ENCODE data around the gene AFAP1L1. TPM values are rescaled to one million over a fixed set of nuclear protein-coding genes. Genes with fewer than 3 reads are reported as not detected.

AFAP1L1 gene
- total RNA-seq, 1 donor from 2014 or later: 8.3 TPM

- Histone ChIP-seq H3K36me3 (ENCODE audit: insufficient read depth, low read length) (peaks cover 5% of the 10 kb centered on the region), H3K4me3 (ENCODE audit: insufficient read depth, low read depth, low read length) (no peak overlapping the region), H3K79me2 (ENCODE audit: insufficient read depth, low read length) (no peaks in the 10 kb centered on the region), H4K20me1 (ENCODE audit: insufficient read depth, low read length) (no peaks in the 10 kb centered on the region), H3K9me3 (ENCODE audit: insufficient read depth, low read depth, low read length) (no peaks in the 10 kb centered on the region), H3K27ac (ENCODE audit: low read depth, low read length) (no peak overlapping the region), H3K4me2 (ENCODE audit: low read length) (peak overlapping the region; percentile 24), H3K4me1 (ENCODE audit: insufficient read depth, low read length) (peaks cover 15% of the 10 kb centered on the region), H3K9ac (ENCODE audit: low read length) (no peak overlapping the region), H3K27me3 (ENCODE audit: insufficient read depth, low read length) (no peaks in the 10 kb centered on the region), H2AFZ (ENCODE audit: low read depth, low read length) (no peak overlapping the region)
- no peaks in the 10 kb centered on the region for H3K36me3 Mint-ChIP-seq (ENCODE audit: low read depth, unreplicated experiment)
- peaks cover 14% of the 10 kb centered on the region for H3K27me3 Mint-ChIP-seq (ENCODE audit: low read depth, unreplicated experiment)
- FAIRE-seq (peak; percentile 66), DNase-seq (ENCODE audit: low read depth) (peak; percentile 74)
- H3K4me3 Mint-ChIP-seq (ENCODE audit: unreplicated experiment): no peak overlapping the region
- peak; percentile 89 for TF ChIP-seq CTCF (IDR thresholded peaks at IDR 0.05; ENCODE audit: insufficient read depth, low read depth, low read length)
- no peak for TF ChIP-seq EZH2 (IDR thresholded peaks at IDR 0.05; ENCODE audit: insufficient read depth, low read length)
- no peaks in the 10 kb centered on the region for H3K9me3 Mint-ChIP-seq (ENCODE audit: unreplicated experiment)
- H3K27ac Mint-ChIP-seq (ENCODE audit: unreplicated experiment): no peak overlapping the region
- peaks cover 12% of the 10 kb centered on the region for H3K4me1 Mint-ChIP-seq (ENCODE audit: low read depth, unreplicated experiment)
These were observed 42.9 kb upstream of the AFAP1L1 start for GRCh38 chr5:149228618-149229297.

GRCh38 chr5:149229298-149229937 lies 42.2 kb upstream of the AFAP1L1 start:
- Mint-ChIP-seq H3K4me3 (ENCODE audit: unreplicated experiment) (no peak overlapping the region), H3K4me1 (ENCODE audit: low read depth, unreplicated experiment) (peaks cover 12% of the 10 kb centered on the region), H3K27ac (ENCODE audit: unreplicated experiment) (no peak overlapping the region), H3K36me3 (ENCODE audit: low read depth, unreplicated experiment) (no peaks in the 10 kb centered on the region), H3K9me3 (ENCODE audit: unreplicated experiment) (no peaks in the 10 kb centered on the region), H3K27me3 (ENCODE audit: low read depth, unreplicated experiment) (peaks cover 20% of the 10 kb centered on the region)
- Histone ChIP-seq H3K4me1 (ENCODE audit: insufficient read depth, low read length) (peaks cover 15% of the 10 kb centered on the region), H4K20me1 (ENCODE audit: insufficient read depth, low read length) (no peaks in the 10 kb centered on the region), H3K4me3 (ENCODE audit: insufficient read depth, low read depth, low read length) (no peak overlapping the region), H3K4me2 (ENCODE audit: low read length) (no peak overlapping the region), H3K9ac (ENCODE audit: low read length) (no peak overlapping the region), H2AFZ (ENCODE audit: low read depth, low read length) (no peak overlapping the region), H3K79me2 (ENCODE audit: insufficient read depth, low read length) (no peaks in the 10 kb centered on the region), H3K27ac (ENCODE audit: low read depth, low read length) (no peak overlapping the region), H3K36me3 (ENCODE audit: insufficient read depth, low read length) (peaks cover 5% of the 10 kb centered on the region), H3K27me3 (ENCODE audit: insufficient read depth, low read length) (no peaks in the 10 kb centered on the region), H3K9me3 (ENCODE audit: insufficient read depth, low read depth, low read length) (no peaks in the 10 kb centered on the region)
- no peak for FAIRE-seq
- DNase-seq (ENCODE audit: low read depth): no peak
- no peak for TF ChIP-seq CTCF (IDR thresholded peaks at IDR 0.05; ENCODE audit: insufficient read depth, low read depth, low read length)
- no peak for TF ChIP-seq EZH2 (IDR thresholded peaks at IDR 0.05; ENCODE audit: insufficient read depth, low read length)

- H3K36me3 ChIP-seq (ENCODE audit: insufficient read depth, low read length): peaks cover 8% of the 10 kb centered on the region
These were observed 35.8 kb upstream of the AFAP1L1 start for GRCh38 chr5:149235841-149236240.

More at GRCh38 chr5:149235841-149236240, 35.8 kb upstream of the AFAP1L1 start:
- FAIRE-seq: no peak
- peaks cover 1% of the 10 kb centered on the region for H3K9me3 Mint-ChIP-seq (ENCODE audit: unreplicated experiment)
- no peak overlapping the region for H3K4me3 Mint-ChIP-seq (ENCODE audit: unreplicated experiment)
- no peak for DNase-seq (ENCODE audit: low read depth)
- no peak overlapping the region for H3K9ac ChIP-seq (ENCODE audit: low read length)
- peaks cover 59% of the 10 kb centered on the region for H3K27me3 Mint-ChIP-seq (ENCODE audit: low read depth, unreplicated experiment)
- no peak overlapping the region for H3K4me2 ChIP-seq (ENCODE audit: low read length)
- peaks cover 3% of the 10 kb centered on the region for H3K36me3 Mint-ChIP-seq (ENCODE audit: low read depth, unreplicated experiment)
- TF ChIP-seq EZH2 (IDR thresholded peaks at IDR 0.05; ENCODE audit: insufficient read depth, low read length) (no peak), CTCF (IDR thresholded peaks at IDR 0.05; ENCODE audit: insufficient read depth, low read depth, low read length) (no peak)
- H3K4me1 Mint-ChIP-seq (ENCODE audit: low read depth, unreplicated experiment): no peaks in the 10 kb centered on the region
- no peaks in the 10 kb centered on the region for H3K27me3 ChIP-seq (ENCODE audit: insufficient read depth, low read length)
- no peak overlapping the region for H2AFZ ChIP-seq (ENCODE audit: low read depth, low read length)
- H3K27ac ChIP-seq (ENCODE audit: low read depth, low read length): no peak overlapping the region
- no peaks in the 10 kb centered on the region for H4K20me1 ChIP-seq (ENCODE audit: insufficient read depth, low read length)
- H3K4me1 ChIP-seq (ENCODE audit: insufficient read depth, low read length): no peaks in the 10 kb centered on the region
- H3K4me3 ChIP-seq (ENCODE audit: insufficient read depth, low read depth, low read length): no peak overlapping the region
- no peaks in the 10 kb centered on the region for H3K79me2 ChIP-seq (ENCODE audit: insufficient read depth, low read length)
- no peak overlapping the region for H3K27ac Mint-ChIP-seq (ENCODE audit: unreplicated experiment)
- no peaks in the 10 kb centered on the region for H3K9me3 ChIP-seq (ENCODE audit: insufficient read depth, low read depth, low read length)
